GM19372 (cell line): ENCODE measurements around the gene UCK1.

Source experiments
- ATAC-seq: cut with Tn5 transposase; IDR thresholded peaks from one replicate; pipeline ENCODE4 v1.9.1; 2021; ENCODE audit warnings: mild to moderate bottlenecking, low read depth, moderate library complexity; ENCODE audit not compliant: unreplicated experiment

Gene UCK1

DNA sequence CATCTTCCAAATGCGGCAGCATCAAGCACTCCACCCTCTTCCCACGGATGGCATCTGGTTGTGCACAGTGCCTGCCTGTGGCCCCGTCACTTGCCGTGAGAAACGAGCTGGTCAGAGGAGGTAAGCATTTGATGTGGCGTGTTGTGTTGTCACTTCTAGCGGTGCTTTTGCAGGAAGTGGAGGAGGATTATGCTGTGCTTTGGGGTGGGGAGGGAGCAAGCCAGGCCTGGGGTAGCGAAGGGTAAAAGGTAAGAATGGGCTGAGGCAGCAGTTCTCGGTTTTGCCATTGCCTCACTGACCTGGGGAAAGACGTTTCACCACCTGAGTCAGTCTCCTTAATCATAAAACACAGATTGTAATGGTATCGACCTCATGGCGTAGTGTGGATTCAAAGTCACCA, 30.7 kb downstream of the UCK1 start:
- no peak for ATAC-seq

DNA sequence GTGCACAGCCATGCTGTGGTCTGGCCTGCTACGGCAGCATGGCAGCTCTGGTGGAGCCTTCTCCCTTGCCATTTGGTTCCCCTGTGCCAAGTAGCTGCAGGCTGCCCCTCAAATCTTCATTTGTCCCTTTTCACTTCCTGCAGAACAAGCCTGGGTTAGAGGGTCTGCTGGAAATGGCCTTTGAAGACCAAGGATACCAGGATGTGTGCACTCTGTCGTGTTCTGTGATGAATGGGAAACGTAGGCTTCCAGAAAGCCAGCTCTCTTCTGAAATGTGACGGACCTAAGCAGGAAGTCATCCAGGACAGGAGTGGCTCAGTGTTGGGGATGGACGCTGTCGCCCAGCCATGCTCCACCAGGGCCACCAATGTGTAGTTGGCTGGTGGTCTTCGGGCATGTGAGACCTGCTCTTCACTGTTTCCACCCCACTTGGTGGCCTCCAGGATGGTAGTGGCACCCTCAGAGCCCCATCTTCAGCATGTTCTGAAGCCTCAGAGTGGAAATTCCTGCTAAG, 31.8 kb downstream of the UCK1 start:
- ATAC-seq: no peak

DNA sequence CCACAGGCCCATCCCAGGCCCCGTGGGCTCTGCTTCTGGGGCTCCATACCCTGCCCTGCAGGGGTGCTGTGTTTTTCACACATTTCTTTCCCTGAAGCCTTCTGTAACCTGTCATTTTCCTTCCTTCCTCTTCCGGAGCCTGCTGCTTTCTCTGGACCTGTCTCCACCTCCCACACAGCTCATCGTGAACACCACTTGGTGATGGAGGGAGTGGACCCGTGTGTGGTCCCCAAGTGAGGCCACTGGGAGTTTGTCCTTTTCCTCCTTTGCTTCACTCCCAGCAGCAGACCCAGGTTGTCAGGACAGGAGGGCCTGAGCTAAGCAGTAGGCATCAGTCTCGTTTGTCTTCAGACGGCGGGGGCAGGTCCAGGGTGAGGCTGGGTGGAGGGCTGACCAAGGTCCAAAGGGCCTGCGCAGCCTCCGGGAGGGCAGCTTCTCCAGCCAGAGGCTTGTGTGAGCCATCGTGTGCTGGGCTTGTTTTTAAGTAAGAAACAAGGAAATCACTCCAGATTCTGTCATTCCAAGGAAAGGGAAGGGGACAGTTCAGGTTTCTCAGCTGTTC, 34.1 kb downstream of the UCK1 start:
- no peak for ATAC-seq

DNA sequence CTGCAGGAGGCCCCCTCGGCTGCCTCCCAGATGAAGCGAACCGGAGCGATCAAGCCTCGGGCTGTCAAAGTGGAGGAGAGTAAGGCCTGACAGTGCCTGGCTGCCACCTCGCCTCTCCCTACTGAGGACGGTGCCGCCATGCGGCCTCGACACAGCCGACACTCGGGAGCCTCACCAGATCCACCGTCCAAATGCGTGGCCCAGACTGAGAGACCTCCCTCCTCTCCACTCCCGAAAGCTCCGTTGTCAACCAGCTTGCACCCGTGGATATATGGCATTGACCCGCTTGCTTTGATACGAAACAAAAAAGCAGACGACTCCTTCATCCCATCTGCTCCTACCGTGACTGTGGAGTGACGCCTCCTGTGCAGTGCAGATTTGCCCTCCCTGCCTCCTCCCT, 35.3 kb downstream of the UCK1 start:
- no peak for ATAC-seq

DNA sequence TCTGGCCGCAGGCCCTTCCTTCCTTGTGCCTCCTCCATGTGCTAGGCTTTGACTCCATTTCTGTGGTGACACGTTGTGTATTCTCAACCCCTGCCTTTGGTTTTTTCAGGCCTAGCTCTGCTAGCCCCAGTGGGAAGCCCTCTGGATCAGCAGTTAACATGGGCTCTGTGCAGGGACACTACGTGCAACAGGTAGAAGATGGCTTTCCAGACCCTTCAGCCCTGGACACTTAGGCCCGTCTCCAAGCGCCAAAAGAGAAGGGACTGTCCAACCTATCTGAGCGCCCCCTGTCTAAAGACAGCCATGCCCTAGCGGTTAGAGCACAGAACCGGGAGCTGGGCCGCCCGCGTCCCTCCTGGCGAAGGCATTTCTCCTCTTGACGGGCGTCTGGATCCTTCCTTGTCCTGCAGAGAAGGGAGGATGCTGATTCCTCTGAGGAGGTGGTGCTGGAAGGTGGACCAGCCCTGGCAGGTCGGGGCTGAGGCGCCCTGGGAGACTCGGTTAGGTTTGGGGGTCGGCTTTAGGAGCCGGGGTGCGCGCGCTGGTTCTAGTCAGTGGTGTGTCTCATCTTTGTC, 36.7 kb downstream of the UCK1 start:
- ATAC-seq: no peak

DNA sequence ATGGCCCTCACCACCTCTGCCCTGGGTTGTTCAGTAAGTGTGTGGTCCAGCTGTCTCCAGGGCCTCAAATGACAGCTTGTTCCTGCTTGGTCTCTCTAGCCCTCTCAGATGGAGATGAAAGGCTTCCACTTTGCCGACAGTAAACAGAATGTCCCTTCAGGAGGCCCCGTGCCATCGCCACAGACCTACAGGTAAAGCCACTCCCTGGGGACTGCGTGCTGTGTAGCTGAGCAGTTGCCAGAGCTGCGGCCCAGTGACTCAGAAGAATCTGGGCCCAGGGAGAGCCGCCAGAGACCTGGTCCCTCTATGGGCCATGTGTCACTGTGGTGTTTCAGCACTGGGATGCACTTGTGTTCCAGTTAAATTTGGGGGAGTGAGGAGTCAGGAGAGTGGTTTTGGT, 39.0 kb downstream of the UCK1 start:
- ATAC-seq: no peak

DNA sequence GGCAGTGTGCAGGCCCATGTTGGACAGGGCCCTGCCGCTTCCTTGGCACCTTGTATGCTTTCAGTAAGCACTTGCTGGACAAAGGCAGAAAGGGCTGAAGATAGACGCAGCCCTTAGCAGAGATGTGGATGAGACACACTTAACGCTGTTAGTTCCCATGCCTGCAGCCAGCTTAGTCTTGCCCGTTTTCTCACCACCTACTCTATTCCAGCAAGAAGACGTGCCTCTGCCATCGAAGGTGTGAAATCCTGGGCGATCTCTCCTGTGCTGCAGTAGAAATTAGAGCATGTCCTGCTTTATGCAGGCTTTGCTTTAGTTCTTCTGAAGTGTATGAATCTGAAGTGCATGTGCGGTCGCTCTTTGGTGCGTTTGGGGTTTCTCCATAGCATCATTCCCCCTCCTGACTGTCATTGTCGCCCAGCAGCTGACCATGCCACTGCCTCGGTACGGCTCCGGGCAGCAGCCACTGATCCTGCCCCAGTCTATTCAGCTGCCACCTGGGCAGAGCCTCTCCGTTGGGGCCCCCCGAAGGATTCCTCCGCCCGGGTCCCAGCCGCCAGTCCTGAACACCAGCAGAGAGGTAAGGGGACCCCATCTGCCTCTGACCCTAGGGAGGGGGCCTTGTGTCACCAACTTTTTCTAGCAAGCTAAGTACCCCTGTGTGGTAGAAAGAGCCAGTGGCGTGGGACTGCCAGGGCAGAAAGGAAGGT, 39.9 kb downstream of the UCK1 start:
- ATAC-seq: no peak

DNA sequence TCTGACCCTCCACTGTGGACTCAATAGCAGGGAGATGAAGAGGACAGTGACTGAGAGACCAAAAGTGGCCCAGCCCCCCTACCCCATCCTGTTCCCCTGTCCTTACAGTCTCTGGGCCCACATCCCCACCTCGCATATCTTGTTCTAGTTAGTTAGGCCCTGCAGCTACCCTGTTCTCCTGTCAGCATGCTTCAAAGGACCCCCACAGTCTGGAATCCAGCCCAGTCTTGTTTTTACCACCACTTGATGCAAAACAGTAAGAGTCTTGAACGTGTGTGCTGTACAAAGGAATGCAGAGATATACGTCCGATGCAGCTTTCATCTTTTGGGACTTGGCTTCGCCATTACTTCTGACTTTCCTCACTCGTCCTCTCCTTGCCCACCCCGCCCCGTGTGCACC, 40.5 kb downstream of the UCK1 start:
- ATAC-seq: no peak

DNA sequence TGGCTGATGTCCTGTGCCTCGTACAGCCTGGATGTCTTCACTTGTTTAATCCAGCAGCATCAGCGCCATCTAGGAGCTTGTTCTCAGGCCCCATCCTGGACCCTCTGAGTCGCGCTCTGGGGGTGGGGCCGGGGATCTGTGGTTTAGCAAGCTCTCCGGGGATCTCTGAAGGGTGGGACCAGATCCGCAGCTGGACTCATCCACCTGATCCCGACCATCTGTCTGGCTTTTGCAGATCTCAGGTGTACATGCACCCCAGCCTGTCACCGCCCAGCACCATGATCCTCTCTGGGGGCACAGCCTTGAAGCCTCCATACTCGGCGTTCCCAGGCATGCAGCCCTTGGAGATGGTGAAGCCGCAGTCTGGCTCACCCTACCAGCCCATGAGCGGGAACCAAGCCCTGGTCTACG, 43.4 kb downstream of the UCK1 start:
- no peak for ATAC-seq

DNA sequence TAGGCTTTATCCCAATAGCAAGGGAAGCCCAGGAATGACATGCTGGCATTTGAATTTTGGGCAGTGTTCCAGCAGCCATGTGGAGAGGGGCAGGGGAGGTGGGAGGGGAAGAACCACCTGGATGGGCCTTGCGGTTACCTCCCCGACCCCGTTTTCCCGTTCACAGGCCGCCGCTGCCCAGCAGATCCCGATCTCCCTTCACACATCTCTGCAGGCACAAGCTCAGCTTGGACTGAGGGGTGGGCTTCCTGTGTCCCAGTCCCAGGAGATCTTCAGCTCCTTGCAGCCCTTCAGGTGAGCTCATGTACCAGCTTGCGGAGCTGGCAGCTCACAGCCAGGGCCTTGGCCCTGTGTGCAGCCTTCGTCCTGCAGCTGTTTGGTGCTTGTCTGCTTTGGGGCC, 44.1 kb downstream of the UCK1 start:
- no peak for ATAC-seq

DNA sequence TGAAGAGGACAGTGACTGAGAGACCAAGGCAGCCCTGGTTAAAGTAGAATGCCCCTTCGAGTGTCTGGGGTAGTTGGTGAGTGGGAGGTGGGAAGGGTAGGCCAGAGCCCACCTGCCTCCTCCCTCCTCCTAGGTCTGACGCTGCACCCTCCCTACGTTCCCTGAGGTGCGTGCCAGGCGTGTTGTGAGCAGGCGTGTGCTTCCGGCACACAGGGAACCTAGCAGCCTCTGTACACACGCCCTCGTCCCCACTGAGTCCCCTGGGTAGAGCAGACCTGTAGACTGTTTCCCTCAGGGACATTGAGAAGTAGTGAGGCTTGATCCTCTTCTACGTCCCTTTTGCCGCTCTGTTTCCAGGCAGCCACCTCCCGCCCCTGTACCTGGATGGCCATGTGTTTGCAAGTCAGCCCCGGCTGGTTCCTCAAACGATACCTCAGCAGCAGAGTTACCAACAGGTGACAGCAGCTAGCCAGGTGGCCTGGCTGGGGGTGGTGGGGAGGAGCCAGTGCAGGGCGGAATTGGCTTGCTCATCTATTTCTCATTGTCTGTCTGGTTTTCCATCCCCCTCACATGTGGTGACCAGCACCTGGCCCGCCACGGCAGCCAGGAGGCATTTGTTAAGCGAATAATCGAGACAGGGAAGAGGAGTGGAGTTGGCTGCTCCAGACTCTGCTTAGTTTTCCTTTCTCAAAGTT, 45.2 kb downstream of the UCK1 start:
- no peak for ATAC-seq

DNA sequence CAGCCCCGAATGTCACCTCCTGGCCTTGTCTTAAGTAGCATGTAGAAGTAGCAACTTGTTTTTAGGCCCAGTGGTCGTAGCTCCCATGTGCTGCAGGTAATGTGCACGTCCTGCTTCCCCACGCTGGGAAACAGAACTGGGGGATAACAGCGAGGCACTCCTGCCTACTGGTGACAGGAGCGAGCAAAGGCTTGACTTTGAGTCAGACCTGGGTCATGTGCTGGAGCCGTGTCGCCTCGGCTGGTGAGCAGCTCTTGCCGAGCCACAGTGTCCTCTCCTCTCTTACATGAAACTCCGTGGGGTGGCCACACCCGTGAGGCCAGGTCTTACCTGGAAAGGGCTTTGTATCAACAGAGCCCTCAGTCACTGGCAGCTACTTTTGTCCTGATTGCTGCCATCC, 45.9 kb downstream of the UCK1 start:
- no peak for ATAC-seq

DNA sequence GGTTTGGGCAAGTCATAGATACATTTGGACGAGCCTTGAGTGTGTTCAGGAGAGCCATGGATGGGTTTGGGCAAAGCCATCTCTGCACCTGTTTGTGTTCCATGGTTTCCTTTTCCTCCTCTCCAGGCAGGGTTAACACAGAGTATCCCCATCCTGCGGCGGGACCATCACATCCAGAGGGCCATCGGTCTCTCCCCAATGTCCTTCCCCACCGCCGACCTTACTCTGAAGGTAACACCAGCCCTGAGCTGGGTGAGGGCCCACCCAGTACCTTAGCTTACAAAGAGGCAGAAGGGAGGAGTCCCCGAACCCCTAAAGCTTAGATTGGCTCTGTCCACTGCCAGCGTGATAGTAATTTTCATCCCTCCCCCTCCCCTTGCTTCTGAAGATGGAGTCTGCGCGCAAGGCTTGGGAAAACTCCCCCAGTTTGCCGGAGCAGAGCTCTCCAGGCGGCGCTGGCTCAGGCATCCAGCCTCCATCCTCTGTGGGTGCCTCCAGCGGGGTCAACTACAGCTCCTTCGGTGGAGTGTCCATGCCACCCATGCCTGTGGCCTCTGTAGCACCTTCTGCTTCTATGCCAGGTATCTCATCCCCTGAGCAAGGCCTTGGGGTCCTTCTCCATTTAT, 46.4 kb downstream of the UCK1 start:
- ATAC-seq: no peak

DNA sequence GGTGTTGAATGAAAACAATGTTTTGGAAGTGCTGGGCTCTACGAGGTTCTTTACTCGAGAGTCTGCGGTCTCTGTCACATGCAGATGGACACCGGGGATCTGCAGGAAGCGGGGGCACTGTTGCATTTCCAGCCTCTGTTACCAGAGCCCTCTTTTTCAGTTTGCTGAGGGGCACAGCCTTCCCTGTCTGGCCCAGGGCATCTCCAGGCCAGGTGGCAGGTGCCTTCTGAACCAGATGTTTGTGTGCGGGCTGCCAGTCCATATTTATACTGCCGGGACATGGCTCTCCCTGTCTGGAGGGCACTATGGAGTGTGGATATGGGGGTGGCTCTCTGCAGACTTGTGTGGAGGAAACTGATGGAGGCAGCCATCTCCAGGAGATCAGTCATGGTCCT, 47.0 kb downstream of the UCK1 start:
- ATAC-seq: no peak

DNA sequence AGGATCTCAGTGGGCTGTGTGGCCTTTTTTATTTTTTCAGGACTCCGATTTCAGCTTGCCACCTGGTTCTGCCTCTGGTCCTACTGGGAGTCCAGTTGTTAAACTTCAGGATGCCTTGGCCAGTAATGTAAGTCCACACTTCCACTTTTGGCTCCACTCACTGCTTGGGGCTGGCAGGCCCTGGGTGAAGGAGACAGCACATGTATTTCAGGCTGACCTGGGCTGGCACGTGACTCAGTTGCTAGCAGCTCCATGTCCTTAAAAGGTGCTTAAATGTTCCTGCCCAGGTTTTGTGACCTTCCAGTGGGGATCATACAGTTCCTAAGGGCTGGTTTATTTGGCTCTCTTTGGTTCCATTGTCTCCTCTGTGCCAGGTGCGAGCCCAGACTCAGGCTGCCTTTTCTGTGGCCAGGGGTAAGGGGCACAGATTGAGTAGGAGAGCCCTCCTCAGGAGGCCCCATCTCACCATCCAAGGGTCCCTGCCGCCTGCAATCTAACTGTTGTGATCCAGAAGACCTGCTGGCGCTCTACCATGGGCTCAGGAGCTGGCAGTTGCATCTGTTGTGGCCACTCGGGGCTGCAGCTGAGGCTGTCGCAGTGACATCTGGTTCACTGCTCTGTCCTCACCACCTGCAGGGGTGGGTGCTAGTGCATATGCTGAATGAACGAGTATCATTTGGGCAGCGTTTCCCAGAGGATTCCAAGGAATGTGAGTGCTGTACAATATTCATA, 47.6 kb downstream of the UCK1 start:
- ATAC-seq: no peak

DNA sequence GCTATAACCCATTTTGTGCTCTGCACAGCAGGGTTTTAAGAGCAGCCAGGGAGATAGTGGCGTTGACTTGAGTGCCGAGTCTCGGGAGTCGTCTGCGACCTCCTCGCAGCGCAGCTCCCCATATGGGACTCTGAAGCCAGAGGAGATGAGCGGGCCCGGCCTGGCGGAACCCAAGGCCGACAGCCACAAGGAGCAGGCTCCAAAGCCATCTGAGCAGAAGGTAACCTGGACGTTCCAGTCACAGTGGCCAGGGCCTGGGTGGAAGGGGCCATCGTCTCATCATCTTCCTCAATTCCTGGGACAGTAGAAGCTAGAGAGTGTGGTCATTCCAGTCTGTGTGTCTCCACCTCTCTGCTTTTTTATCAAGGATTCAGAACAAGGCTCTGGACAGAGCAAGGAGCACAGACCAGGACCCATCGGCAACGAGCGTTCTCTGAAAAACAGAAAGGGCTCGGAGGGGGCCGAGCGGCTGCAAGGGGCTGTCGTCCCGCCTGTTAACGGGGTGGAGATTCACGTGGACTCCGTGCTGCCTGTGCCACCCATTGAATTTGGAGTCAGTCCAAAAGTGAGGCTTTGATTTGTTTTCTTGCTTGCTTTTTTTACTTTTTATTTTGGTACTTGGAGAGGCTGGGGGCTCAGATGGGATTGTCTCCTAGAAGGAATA, 48.6 kb downstream of the UCK1 start:
- no peak for ATAC-seq

DNA sequence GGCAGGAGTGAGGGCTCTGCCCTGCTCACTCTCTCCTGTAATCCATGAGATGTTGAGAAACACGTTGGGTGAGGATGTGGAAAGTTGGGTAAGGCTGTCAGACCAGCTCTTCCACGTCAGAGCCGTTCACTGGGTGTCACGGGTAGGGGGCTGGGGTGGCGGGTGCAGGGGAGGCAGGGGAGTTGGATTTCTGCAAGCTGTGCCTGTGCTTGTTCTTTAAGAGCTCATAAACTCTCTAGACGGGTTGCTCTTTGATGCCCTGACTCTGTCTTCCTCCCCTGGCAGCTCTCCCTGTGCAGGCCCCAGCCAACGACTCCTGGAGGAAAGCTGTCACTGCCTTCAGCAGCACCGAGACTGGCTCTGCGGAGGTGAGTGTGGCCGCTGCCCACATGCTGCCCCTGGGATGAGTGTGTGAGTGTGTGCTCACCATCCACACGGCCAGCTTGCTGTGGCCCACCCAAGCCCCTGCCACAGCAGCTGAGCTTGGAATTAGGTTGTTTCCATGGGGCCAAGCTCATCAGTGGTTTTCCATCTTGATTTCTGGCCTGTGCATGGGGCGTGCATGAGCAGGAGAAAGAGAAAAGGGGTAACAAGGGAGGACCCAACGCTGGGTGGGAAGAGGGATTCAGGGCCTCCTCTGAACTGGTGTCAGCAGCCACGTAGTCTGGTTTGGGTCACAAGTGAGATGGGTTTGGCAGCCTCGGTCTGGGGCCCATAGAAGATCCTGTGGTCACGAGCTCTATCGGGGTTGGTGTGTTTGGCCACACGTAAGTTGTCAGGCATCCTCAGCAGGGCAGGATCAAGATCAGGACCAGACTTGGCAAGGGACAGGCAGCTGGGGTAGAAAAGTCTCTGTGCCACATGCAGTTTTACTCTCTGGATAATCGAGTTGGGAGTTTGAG, 49.4 kb downstream of the UCK1 start:
- no peak for ATAC-seq

DNA sequence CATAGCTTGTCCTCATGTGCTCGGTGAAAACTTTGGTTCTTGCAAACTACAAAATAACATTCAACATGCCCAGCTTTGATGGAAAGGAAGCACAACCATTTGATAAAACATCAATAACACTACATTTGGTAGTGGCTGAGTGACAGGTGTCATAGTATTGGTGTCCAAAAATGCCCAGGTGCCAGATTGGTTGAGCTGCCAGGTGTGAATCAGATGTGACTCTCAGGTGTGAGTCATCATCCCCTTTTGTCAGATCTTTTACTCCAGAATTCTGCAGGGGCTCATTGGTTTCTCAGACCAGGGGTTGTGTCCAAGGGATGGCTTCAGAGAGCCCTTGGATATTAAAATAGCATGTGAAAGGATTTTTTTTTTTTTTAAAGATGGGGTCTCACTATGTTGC, 50.8 kb downstream of the UCK1 start:
- no peak for ATAC-seq

DNA sequence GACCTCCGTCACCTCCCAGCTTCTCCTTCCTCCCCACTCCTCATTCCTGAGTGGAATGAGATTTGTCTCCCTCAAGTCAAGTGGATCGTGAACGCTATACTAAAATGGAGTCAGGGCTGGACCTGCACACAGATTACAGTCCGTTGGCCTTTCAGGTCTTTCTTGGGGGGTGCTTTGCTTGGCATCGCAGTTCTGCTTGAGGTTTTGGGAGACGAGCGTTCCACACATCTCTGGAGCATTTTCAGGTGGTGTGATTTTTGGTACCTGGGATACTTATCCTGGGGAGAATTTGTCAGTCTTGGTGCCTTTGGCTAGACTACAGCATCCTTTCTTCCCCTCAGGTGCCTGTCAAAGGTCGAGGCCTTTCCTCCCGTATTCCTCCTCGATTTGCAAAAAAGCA, 52.2 kb downstream of the UCK1 start:
- ATAC-seq: no peak
